ENCODE results near the gene LRCH3.

LRCH3 gene

DNA sequence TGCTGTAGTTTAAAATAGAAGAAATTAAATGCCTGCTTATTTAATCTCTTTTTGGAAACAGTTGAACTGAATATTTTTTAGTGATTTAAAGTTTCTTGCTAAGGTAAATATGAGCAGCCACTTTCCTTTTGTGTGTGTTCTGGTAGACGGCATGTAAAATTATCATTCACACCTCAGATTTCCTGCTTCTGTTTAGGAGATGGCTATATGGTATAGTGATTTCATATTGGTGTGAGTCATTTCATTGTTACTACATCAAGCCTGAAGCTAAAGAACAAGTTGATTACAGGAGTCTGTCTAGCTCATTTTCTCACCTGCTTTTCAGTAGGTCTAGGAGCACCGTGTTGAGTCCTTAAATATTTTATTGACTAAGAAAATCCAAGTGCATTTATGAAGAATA lies 2.2 kb downstream of the LRCH3 start:
- DNase-seq (ENCODE audit: low spot score): no peak

DNA sequence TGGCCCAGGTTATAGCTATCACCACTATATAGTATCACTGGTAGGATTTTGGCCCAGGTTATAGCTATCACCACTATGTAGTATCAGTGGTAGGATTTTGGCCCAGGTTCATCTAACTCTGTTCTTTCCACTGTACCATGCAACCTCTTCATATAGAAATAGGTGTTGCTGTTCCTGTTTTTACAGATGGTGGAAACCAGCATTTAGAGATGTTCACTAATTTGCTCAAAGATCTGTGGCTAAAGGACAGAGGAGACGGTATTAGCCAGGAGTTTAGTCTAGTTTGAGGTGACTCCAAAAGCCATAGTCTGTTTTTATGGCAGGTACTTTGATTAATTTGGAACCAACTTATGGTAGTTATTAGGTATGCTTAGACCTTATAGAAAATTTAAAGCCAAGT lies 3.1 kb downstream of the LRCH3 start:
- no peak for DNase-seq (ENCODE audit: low spot score)

DNA sequence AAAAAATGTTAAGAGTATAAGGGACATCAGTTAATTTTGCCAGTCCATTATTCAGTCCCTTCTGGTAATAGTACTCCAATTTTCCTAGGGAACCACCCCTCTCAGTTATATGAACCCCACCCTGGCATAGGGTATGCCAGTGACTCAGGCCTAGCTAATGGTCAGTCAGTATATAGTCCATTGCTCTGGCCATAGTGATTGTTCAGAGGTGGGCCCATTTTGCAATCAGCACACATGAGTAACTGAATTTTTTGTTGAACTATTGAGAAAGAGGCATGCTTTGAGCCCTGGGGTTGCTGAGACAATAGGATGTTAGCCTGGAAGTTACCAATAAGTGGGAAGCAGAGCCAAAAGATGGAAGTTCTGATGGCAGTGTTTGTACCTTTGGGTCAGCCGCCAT lies 4.1 kb downstream of the LRCH3 start:
- DNase-seq (ENCODE audit: low spot score): no peak

DNA sequence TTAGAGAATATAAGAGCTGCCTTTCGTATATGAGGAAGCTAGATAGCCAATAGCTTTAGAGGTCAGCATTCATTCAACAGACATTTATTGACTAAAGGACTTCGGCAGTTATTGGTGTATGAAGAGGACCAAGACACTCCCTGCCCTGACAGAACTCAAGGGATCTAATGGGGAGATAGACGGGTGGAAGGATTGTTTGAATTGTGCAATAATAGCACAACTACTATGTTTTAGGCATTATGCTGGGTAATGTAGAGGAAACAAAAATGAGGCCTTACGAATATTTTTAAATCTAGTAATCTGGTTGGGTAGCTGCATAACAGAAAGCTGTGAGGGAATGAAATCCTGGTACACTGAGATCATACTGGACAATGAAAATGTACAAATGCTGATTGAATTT lies 5.0 kb downstream of the LRCH3 start:
- DNase-seq (ENCODE audit: low spot score): no peak

DNA sequence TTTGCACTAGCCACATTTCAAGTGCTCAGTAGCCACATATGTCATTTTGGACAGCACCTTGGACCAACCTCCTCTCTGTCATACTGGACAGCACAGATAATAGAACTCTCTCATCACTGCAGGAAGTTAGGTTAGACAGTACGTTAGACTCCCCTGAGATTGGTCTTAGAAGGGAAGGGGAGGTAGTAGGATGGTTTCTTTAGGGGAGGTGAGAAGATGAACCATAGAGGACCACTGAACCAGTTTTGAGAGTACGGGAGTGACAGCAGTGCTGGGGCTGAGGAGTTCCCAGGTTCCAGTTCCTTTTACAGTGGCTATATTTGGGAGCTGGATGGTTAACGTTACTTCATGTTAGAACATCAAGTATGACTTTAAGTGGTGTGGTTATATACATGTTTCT lies 7.8 kb downstream of the LRCH3 start:
- no peak for DNase-seq (ENCODE audit: low spot score)

DNA sequence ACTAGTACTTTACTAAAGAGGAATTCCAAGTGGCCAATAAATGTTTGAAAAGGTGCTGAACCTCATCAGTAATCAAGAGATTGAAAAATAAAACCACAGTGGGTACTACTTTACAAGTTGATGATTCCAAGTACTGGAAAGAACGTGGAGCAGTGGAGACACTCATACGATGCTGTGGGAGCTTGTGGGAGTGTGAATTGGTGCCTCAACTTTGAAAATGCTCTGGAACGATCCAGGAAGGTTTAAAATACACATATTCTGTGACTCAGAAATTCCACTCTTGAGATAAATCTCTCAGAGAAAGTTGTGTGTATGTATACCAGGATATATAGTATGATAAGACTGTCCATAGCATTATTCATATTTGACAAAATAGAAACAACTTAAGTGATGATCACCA lies 9.3 kb downstream of the LRCH3 start:
- DNase-seq (ENCODE audit: low spot score): no peak

DNA sequence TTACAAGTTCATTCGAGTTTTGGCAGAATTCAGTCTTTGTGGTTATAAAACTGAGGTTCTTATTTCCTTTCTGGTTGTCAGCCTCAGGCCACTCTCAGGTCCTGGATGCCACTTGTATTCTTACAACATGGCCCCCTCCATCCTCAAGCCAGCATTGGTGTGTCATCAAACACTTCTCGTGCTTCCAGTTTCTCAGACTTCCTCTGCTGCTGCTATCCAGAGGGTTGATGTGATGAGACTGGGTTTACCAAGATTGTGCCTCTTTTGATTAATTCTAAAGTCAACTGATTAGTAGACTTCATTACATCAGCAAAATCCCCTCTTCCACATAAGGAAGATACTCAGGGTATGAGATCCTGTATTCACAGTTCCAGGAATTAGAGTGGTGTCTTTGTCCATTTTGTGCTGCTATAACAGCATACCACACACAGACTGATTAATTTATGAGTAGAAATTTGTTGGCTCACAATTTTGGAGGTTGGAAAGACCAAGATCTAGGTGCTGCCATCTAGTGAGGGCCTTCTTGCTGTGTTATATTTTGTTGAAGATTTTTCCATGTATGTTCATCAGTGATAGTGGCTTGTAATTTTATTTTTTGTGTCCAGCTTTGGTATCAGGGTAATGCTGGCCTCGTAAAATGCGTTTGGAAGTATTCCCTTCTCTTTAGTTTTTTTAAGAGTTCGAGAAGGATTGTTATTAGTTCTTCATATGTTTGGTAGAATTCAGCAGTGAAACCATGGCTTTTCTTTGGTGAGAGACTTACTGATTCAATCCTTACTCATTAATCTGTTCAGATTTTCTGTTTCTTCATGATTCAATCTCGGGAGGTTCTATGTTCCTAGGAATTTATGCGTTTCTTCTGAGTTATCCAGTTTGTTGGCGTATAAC lies 11.1 kb downstream of the LRCH3 start:
- DNase-seq (ENCODE audit: low spot score): no peak

DNA sequence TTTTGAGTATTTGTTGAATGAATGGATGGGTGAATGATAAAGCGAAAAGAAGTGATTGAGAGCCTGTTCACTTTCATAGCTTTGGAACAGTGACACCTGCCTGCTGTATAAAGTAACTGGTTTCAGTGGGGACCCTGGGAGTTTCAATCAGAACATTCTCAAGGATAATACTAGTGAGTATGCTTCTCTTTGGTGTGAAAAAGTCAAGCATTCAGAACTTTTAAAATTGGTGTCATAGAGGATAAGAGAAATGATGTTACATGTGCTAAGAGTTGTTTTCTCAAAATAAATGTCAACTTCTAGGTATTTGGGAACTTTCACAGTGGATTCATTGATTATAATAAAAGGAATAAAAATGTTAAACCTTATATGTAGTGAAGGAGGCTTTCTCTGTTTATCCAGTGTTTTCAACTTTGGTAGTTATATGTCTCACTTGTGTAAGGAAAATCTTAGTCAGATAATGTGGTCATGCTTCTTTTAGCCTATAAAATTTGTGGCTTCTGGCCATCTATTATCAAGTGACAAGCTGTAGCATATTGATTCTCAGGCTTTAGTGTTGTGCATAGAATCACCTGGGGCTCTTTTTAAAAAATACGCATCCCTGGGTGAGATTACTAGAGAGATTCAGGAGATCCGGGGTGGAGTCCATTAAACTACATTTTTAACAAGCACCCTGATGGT lies 11.9 kb downstream of the LRCH3 start:
- DNase-seq (ENCODE audit: low spot score): no peak

DNA sequence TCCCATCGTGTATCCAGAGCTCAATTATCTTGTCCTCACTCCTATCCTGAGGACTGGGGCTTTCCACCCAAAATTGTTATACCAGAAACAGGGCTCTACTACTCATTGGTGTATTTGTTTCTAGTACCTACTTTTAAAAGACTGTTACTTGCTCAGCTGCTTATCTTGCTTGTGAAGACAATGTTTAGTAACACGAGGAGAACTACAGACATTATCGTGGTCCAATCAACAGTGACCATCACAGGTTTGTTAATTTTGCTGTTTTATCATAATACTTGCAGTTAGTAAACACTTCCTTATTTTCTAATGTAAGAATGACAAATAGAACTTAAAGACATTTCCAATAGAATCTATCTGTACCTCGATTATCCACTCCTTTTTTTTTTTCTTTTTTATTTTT lies 13.5 kb downstream of the LRCH3 start:
- no peak for DNase-seq (ENCODE audit: low spot score)

DNA sequence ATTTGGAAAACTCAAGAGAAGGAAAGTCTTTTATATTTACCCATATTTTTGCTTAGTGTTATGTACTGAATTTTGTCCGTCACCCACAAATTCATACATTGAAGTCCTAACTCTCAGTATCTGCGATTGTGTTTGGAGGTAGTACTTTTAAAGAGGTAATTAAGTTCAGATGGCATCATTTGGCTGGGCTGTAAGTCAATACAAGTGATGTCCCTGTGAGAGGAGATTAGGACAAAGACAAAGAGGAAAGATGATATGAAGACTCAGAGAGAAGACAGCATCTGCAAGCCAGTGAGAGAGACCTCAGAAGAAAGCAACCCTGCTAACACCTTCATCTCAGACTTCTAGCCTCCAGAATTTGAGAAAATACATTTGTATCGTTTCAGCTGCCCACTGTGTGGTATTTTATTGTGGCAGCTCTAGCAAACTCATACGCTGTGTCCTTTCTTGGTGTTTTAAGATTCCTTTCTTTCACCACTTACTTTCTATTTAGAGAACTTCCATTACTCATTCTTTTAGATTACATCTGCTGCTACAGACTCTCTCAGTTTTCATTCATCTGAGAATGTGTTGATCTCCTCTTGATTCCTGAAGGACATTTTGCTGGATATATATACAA lies 17.0 kb downstream of the LRCH3 start:
- no peak for DNase-seq (ENCODE audit: low spot score)

DNA sequence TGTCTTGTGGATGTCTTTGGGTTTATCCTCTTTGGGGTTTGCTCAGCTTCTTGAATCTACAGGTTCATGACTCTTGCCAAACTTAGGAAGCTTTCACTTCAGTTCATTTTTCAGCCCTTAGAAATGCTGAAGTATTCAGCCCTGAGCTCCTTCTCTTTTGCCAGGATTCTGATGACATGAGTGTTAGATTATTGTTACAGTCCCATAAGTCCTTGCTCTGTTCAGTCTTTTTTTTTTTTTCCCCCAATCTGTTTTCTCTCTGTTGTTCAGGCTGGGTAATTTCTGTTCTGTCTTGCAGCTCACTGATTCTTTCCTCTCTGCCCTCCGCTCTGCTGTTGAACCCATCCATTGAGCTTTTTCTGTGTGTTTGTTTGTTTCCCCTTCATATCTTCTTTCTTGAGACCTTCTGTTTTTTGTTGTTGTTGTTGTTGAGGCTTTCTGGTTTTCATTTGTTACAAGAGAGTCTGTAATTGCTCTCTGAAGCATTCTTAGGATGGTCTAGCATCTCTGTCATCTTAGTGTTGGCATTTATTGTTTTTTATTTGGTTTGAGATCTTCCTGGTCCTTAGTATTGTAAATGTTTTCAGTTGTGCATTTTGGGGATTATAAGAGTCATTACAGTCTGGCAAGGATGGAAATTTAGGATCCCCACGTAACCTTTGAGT lies 18.4 kb downstream of the LRCH3 start:
- DNase-seq (ENCODE audit: low spot score): peak; percentile 46

DNA sequence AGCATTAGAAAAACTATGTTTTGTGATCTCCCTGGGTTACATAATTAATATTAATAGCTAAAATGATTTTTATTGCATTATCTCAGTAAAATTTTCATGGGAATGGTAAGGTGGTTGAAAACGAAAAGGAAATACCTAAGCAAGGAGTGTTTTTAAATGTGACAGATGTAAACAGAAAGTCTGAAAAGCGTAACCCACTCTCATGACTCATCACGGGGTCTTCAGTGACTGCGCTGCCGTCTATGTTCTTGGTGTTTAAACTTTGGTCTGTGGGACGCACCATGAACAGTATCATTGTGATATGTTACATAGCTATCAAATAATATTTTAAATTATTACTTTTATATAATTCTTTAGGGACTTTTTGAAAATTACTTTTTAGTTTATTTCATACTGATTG lies 19.8 kb downstream of the LRCH3 start:
- no peak for DNase-seq (ENCODE audit: low spot score)

DNA sequence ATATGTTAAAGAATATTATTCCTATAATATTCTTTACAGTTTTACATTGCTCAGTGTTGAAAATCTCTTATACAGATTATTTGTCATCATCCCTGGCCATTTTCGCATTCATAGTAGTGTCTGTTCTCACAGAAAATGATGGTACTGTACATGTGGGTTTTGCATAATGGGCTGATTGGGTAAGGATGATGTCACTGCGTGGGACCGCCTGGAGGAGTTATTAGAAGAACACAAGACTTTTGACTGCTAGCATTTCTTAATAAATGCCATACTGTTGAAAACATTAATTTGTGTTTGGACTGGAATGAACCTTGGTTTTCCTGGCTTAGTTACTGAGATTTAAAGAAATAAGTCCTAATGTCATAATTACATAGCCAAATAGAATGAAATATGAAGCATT lies 20.3 kb downstream of the LRCH3 start:
- peak; percentile 82 for DNase-seq (ENCODE audit: low spot score)

DNA sequence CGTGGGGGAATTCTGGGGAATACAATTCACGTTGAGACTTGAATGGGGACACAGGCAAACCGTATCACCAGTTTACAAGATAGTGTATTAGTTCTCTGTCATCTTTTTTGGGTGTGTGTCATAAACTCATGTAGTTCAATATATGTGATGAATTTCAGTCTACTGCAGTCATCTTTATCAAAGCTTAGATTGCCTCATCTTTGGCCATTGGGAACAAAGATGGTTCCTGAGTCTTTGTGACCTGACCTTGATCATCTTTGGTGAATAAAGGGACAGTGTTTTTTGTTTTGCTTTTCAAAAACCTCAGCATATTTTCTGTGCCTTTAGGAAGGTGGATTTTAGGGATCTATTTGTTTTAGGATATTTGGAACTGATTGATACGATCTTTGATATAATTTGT lies 23.3 kb downstream of the LRCH3 start:
- DNase-seq (ENCODE audit: low spot score): no peak

DNA sequence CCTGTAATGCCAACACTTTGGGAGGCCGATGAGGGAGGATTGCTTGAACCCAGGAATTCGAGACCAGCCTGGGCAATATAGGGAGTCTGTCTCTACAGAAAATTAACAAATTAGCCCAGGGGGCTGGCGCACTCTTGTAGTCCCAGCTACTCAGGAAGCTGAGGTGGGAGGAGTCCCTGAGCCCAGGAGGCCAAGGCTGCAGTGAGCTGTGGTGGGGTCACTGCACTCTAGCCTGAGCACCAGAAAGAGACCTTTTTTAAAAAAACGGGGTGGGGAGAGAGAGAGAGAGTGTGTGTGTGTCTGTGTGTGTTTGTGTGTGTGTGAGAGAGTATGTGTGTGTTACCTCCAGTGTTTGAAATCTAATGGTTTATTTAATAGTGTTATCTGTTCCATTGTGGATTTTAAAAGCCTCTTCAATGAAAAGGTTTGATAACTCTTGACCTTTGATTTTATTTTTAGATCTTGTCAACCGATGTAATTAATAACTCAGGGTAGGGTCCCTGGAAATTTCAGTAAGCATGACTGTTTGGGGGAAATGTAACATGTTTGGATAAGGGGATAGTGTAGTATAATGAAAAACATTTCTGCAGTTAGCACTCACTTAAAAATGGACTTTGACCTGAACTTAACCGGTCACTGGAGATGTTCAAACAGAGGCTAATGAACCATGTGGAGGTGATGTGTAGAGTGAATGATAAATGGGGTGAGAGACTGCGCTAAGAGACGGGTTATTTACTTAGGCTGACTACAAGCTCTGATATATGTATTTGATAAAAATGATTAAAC lies 29.7 kb downstream of the LRCH3 start:
- no peak for DNase-seq (ENCODE audit: low spot score)

DNA sequence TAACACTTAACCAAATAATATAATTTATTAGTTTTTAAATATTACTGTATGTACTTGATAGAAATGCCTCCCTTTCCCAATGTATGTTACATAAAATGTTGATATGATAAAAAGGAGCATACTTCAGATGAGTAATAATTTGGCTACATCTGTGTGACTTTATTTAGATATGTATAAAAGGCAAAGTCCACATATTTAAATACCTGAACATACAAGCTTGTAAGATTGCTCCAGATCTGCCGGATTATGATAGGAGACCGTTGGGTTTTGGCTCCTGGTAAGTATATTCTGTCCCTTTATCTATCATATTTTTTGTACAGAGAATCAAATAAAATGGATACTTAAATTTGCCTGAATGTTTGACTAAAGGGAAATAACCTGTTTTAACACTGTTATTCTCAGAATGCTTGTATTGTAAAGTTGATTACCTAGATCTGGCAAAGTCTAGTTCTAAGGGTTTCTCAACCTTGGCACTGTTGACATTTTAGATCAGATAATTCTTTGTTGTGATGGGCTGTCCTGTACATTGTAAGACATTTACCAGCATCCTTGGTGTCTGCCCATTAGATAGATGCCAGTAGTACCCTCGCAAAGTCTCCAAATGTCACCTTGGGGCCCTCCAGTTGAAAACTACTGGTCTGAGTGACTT lies 38.5 kb downstream of the LRCH3 start:
- no peak for DNase-seq (ENCODE audit: low spot score)

DNA sequence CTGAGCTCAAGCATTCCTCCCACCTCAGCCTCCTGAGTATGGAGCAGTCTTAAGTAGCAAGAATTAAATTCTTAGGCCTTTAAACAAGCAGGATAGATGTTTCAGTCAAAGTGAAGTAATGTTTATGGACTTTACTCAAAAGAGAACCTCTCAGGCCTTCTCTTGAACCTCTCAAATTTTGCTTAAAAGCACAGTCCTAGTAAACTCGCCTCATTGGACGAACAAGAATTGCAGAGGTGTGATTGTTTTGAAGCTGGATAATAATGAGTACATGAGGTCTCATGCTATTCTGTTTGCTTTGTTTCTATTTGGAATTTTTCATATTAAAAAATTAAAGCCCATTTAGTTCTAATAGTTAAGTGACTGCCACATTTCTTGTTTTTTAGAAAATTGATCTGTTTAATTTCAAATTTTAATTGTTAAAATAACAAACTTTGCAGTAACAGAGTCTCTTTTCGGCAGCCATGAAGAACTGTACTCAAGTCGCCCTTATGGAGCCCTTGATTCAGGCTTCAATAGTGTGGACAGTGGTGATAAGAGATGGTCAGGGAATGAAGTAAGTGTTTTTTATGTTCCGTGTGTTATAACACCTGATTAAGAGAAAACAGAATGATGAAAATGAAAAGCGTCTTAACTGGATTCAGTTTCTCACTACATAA lies 39.4 kb downstream of the LRCH3 start:
- DNase-seq (ENCODE audit: low spot score): no peak

DNA sequence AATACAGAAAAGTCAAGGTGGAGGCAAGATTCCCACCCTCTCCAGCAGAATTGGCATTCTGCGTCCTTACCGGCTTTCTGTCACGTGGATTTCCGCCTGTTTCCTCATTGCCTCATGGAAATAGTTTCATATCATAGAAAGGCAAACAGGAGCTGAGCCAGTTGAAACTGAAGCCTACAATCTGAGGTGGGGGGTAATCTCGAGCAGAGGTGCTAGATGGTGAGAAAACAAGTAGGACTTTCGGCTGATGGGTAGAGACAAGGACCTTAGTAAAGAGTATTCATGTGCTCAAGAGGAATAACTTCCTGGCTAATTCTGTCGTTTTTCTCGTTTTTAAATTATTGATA lies 39.9 kb downstream of the LRCH3 start:
- DNase-seq (ENCODE audit: low spot score): no peak

DNA sequence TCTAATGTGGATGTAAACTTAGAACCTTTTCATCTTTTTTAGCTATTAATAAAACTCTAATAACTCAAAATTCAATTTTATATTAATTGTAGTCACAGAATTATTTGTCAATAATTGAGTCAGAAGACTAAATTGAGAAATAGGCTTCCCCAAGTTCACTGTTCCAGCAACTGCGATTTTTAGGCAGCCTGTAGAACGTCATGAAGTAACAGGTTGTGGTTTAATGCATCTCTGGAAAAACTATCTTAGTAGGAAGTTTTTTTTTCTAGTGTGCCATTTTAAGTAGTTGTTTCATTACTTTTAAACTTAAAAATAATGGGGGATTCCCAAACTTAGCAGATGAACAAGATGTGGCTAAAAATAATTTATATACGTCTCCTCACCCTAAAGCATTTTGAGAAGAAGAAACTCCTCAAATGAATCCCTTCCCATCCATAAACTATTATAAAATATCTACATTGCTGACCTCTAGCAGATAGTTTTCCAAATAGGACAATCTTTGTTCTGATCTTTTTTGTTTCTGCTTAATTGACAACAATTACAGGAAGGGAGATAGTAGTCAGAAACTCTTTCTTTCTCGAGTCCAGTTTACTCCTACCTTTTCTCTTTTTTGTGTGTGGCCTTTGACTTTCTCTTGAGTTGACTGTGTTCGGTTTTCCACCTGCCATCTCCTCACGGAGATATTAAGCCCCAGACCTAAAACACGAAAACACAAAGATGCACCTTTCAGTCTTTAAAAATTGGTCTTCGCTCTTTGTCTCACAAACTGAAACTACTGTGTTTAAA lies 43.1 kb downstream of the LRCH3 start:
- DNase-seq (ENCODE audit: low spot score): no peak

DNA sequence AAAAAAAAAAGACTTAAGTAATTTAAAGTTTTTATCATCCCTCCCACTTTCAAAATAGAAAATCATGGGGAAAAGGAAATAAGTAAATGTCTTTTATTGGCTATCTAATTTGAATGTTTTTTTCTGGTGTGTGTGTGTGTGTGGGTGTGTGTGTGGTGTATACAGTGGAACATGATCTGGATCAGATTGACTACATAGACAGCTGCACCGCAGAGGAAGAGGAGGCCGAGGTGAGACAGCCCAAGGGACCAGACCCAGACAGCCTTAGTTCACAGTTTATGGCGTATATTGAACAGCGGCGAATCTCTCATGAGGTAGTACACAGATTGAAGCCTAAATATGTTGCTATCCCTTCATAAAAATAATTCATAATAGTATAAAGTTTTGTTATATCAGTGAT lies 44.5 kb downstream of the LRCH3 start:
- DNase-seq (ENCODE audit: low spot score): no peak
